SK-N-SH treated with all-trans-retinoic acid at 6 μM for 48 hours (cell line): ENCODE measurements around the gene PLET1.

ENCODE experiments used
- ATAC-seq: fragments of 200-7000 bp; cut with Tn5 transposase; 3 replicates; pipeline ENCODE4 v1.9.1; 2020; ENCODE audit warnings: mild to moderate bottlenecking, moderate library complexity
- BACH2 ChIP-seq: fragments of 250-450 bp; sonication (Bioruptor Pico); IDR thresholded peaks from 2 replicates; pipeline ENCODE4 v1.9.0; 2021; ENCODE audit warnings: mild to moderate bottlenecking, borderline replicate concordance
- CREB5 ChIP-seq: fragments of 250-450 bp; sonication (Bioruptor Pico); IDR thresholded peaks from 2 replicates; pipeline ENCODE4 v1.5.1; 2020; ENCODE audit warnings: low read depth, mild to moderate bottlenecking, moderate library complexity
- CSRNP3 ChIP-seq: fragments of 250-450 bp; sonication (Bioruptor Pico); IDR thresholded peaks from 2 replicates; pipeline ENCODE4 v1.5.1; 2021; ENCODE audit warnings: mild to moderate bottlenecking, moderate library complexity
- ESRRG ChIP-seq: fragments of 250-450 bp; sonication (Bioruptor Pico); IDR thresholded peaks from 2 replicates; pipeline ENCODE4 v1.6.1; 2021; ENCODE audit warnings: mild to moderate bottlenecking
- OSR1 ChIP-seq: fragments of 250-450 bp; sonication (Bioruptor Pico); IDR thresholded peaks from 2 replicates; pipeline ENCODE4 v1.8.0; 2022; ENCODE audit warnings: moderate library complexity, mild to moderate bottlenecking, inconsistent platforms
- PATZ1 ChIP-seq: fragments of 250-450 bp; sonication (Bioruptor Pico); IDR thresholded peaks from 2 replicates; pipeline ENCODE4 v1.8.0; 2020; ENCODE audit warnings: mild to moderate bottlenecking, moderate library complexity, borderline replicate concordance
- PPARA ChIP-seq: fragments of 250-450 bp; sonication (Bioruptor Pico); IDR thresholded peaks from 2 replicates; pipeline ENCODE4 v1.5.0; 2020; ENCODE audit warnings: mild to moderate bottlenecking, borderline replicate concordance
- RARB ChIP-seq: fragments of 250-450 bp; sonication (Bioruptor Pico); IDR thresholded peaks from 2 replicates; pipeline ENCODE4 v1.8.0; 2021; ENCODE audit warnings: mild to moderate bottlenecking, moderate library complexity
- TCF4 ChIP-seq: fragments of 250-450 bp; sonication (Bioruptor Pico); IDR thresholded peaks from 2 replicates; pipeline ENCODE4 v1.8.0; 2021; ENCODE audit warnings: mild to moderate bottlenecking, moderate library complexity, borderline replicate concordance
- TOX ChIP-seq: fragments of 250-450 bp; sonication (Bioruptor Pico); IDR thresholded peaks from 2 replicates; pipeline ENCODE4 v1.8.0; 2021; ENCODE audit warnings: mild to moderate bottlenecking, moderate library complexity, borderline replicate concordance
- TSHZ2 ChIP-seq: fragments of 250-450 bp; sonication (Bioruptor Pico); IDR thresholded peaks from 2 replicates; pipeline ENCODE4 v1.5.0; 2020; ENCODE audit warnings: mild to moderate bottlenecking, moderate library complexity
- ZC3H10 ChIP-seq: fragments of 250-450 bp; sonication (Bioruptor Pico); IDR thresholded peaks from 2 replicates; pipeline ENCODE4 v1.5.1; 2021; ENCODE audit warnings: mild to moderate bottlenecking, moderate library complexity
- ZFP3 ChIP-seq: fragments of 250-450 bp; sonication (Bioruptor Pico); IDR thresholded peaks from 2 replicates; pipeline ENCODE4 v1.5.0; 2020; ENCODE audit warnings: mild to moderate bottlenecking, moderate library complexity
- ZFP30 ChIP-seq: fragments of 450-650 bp; formaldehyde crosslinking; IDR thresholded peaks from 2 replicates; pipeline ENCODE4 v1.5.0; 2022; ENCODE audit warnings: mild to moderate bottlenecking, moderate library complexity
- ZNF565 ChIP-seq: fragments of 450-650 bp; formaldehyde crosslinking; conservative IDR thresholded peaks from 2 replicates; pipeline ENCODE4 v1.5.0; 2020; ENCODE audit warnings: low read depth, mild to moderate bottlenecking, moderate library complexity
- ZNF70 ChIP-seq: fragments of 450-650 bp; formaldehyde crosslinking; IDR thresholded peaks from 2 replicates; pipeline ENCODE4 v1.5.0; 2020; ENCODE audit warnings: mild to moderate bottlenecking, moderate library complexity
- ZNF8 ChIP-seq: fragments of 450-650 bp; formaldehyde crosslinking; IDR thresholded peaks from 2 replicates; pipeline ENCODE4 v1.5.0; 2020; ENCODE audit warnings: mild to moderate bottlenecking, moderate library complexity

The PLET1 gene

GRCh38 chr11:112219476-112220232 is 41.0 kb downstream of the PLET1 start (continued):
- no peak for TF ChIP-seq ZFP3 (CRISPR knock-in tag)
- no peak for TF ChIP-seq TOX (CRISPR knock-in tag)
- TF ChIP-seq OSR1 (CRISPR knock-in tag) = no peak
- no peak for TF ChIP-seq BACH2 (CRISPR knock-in tag)

GRCh38 chr11:112216561-112217105 is 44.0 kb downstream of the PLET1 start:
- no peak for ATAC-seq
- TF ChIP-seq CSRNP3 (CRISPR knock-in tag) (no peak), ZC3H10 (CRISPR knock-in tag) (no peak), TCF4 (CRISPR knock-in tag) (no peak), PPARA (CRISPR knock-in tag) (no peak), ZNF8 (no peak), TSHZ2 (CRISPR knock-in tag) (no peak)

GRCh38 chr11:112215621-112216020 is 45.0 kb downstream of the PLET1 start:
- no peak for ATAC-seq
- no peak for TF ChIP-seq CSRNP3 (CRISPR knock-in tag)
- TF ChIP-seq PATZ1 (CRISPR knock-in tag) = no peak
- TF ChIP-seq ZFP30 (CRISPR knock-in tag) = no peak
- TF ChIP-seq BACH2 (CRISPR knock-in tag) = no peak
- no peak for TF ChIP-seq ZNF70 (CRISPR knock-in tag)
- no peak for TF ChIP-seq ZNF565
- no peak for TF ChIP-seq CREB5 (CRISPR knock-in tag)
- no peak for TF ChIP-seq TSHZ2 (CRISPR knock-in tag)
- no peak for TF ChIP-seq PPARA (CRISPR knock-in tag)
- TF ChIP-seq RARB (CRISPR knock-in tag) = no peak
- no peak for TF ChIP-seq ESRRG (CRISPR knock-in tag)
